ENCODE measurements around the gene VDR.

- TF ChIP-seq CTCF (IDR thresholded peaks at IDR 0.05) (no peak), EZH2phosphoT487 (IDR thresholded peaks at IDR 0.05) (no peak)
These were observed 53.4 kb downstream of the VDR start for GRCh38 chr12:47851303-47851952.
